ENCODE data around the gene PVALEF.

Gene PVALEF

GRCh38 chr17:81188491-81188840 is 23.2 kb downstream of the PVALEF start:
- Histone ChIP-seq H3K27ac (no peak overlapping the region), H3K36me3 (peaks cover 59% of the 10 kb centered on the region), H3K9me3 (no peaks in the 10 kb centered on the region), H4K20me1 (no peaks in the 10 kb centered on the region; the same call in 1 of the 2 replicates), H3K4me1 (peaks cover 8% of the 10 kb centered on the region; the same call in 1 of the 2 replicates), H3K4me2 (no peak overlapping the region), H3K9ac (no peak overlapping the region), H3K27me3 (peaks cover 9% of the 10 kb centered on the region; the same call in 1 of the 2 replicates), H3K4me3 (no peak overlapping the region)
- no peak for TF ChIP-seq Cebpa-rat (IDR thresholded peaks at IDR 0.05)

- no peak overlapping the region for H3K4me2 ChIP-seq
- H3K4me3 ChIP-seq = no peak overlapping the region
- peaks cover 8% of the 10 kb centered on the region; the same call in 1 of the 2 replicates for H3K4me1 ChIP-seq
- H3K27ac ChIP-seq = no peak overlapping the region
- H3K27me3 ChIP-seq = peaks cover 5% of the 10 kb centered on the region; the same call in 1 of the 2 replicates
- no peaks in the 10 kb centered on the region for H3K9me3 ChIP-seq
- H3K9ac ChIP-seq = no peak overlapping the region
- H4K20me1 ChIP-seq = no peaks in the 10 kb centered on the region; the same call in 1 of the 2 replicates
- H3K36me3 ChIP-seq = peaks cover 64% of the 10 kb centered on the region
- TF ChIP-seq Cebpa-rat (IDR thresholded peaks at IDR 0.05) = no peak
These were observed 23.7 kb downstream of the PVALEF start for GRCh38 chr17:81189016-81189415.

- no peak overlapping the region for H3K4me2 ChIP-seq
- no peaks in the 10 kb centered on the region for H3K27me3 ChIP-seq
- no peak overlapping the region for H3K9ac ChIP-seq
- H3K36me3 ChIP-seq = peaks cover 73% of the 10 kb centered on the region
- H3K27ac ChIP-seq = no peak overlapping the region
- no peak for TF ChIP-seq Cebpa-rat (IDR thresholded peaks at IDR 0.05)
- H3K4me3 ChIP-seq = no peak overlapping the region
- no peaks in the 10 kb centered on the region; the same call in 1 of the 2 replicates for H4K20me1 ChIP-seq
- H3K9me3 ChIP-seq = no peaks in the 10 kb centered on the region
- H3K4me1 ChIP-seq = peaks cover 8% of the 10 kb centered on the region; the same call in 1 of the 2 replicates
These were observed 24.6 kb downstream of the PVALEF start for GRCh38 chr17:81189670-81190530.

- Histone ChIP-seq H3K27ac (no peak overlapping the region), H3K27me3 (no peaks in the 10 kb centered on the region), H3K9ac (no peak overlapping the region), H3K36me3 (peaks cover 80% of the 10 kb centered on the region), H3K4me2 (no peak overlapping the region), H3K4me3 (no peak overlapping the region), H4K20me1 (no peaks in the 10 kb centered on the region; the same call in 1 of the 2 replicates), H3K4me1 (peaks cover 8% of the 10 kb centered on the region; the same call in 1 of the 2 replicates), H3K9me3 (no peaks in the 10 kb centered on the region)
- no peak for TF ChIP-seq Cebpa-rat (IDR thresholded peaks at IDR 0.05)
These were observed 25.3 kb downstream of the PVALEF start for GRCh38 chr17:81190591-81190990.

GRCh38 chr17:81191116-81191515 is 25.8 kb downstream of the PVALEF start:
- no peak for TF ChIP-seq Cebpa-rat (IDR thresholded peaks at IDR 0.05)
- H3K27ac ChIP-seq = no peak overlapping the region
- no peaks in the 10 kb centered on the region; the same call in 1 of the 2 replicates for H4K20me1 ChIP-seq
- peaks cover 85% of the 10 kb centered on the region for H3K36me3 ChIP-seq
- H3K4me3 ChIP-seq = no peak overlapping the region
- no peak overlapping the region for H3K9ac ChIP-seq
- peaks cover 8% of the 10 kb centered on the region; the same call in 1 of the 2 replicates for H3K4me1 ChIP-seq
- no peaks in the 10 kb centered on the region for H3K27me3 ChIP-seq
- H3K9me3 ChIP-seq = no peaks in the 10 kb centered on the region
- H3K4me2 ChIP-seq = no peak overlapping the region

GRCh38 chr17:81191646-81192045 is 26.3 kb downstream of the PVALEF start:
- Histone ChIP-seq H3K4me3 (no peak overlapping the region), H3K9me3 (no peaks in the 10 kb centered on the region), H3K27ac (no peak overlapping the region), H3K4me2 (no peak overlapping the region), H3K4me1 (peaks cover 8% of the 10 kb centered on the region; the same call in 1 of the 2 replicates), H3K9ac (no peak overlapping the region), H3K27me3 (no peaks in the 10 kb centered on the region), H4K20me1 (no peaks in the 10 kb centered on the region; the same call in 1 of the 2 replicates), H3K36me3 (peaks cover 91% of the 10 kb centered on the region)
- TF ChIP-seq Cebpa-rat (IDR thresholded peaks at IDR 0.05) = no peak

GRCh38 chr17:81192386-81193050 is 27.2 kb downstream of the PVALEF start:
- Histone ChIP-seq H3K4me2 (no peak overlapping the region), H3K4me3 (no peak overlapping the region), H3K9ac (no peak overlapping the region), H4K20me1 (no peaks in the 10 kb centered on the region; the same call in 1 of the 2 replicates), H3K9me3 (no peaks in the 10 kb centered on the region), H3K27ac (no peak overlapping the region), H3K27me3 (no peaks in the 10 kb centered on the region), H3K36me3 (peaks cover 96% of the 10 kb centered on the region), H3K4me1 (peaks cover 12% of the 10 kb centered on the region)
- no peak for TF ChIP-seq Cebpa-rat (IDR thresholded peaks at IDR 0.05)

- Histone ChIP-seq H3K27me3 (no peaks in the 10 kb centered on the region), H3K9me3 (no peaks in the 10 kb centered on the region), H3K4me2 (no peak overlapping the region), H3K27ac (no peak overlapping the region), H3K36me3 (peaks cover 97% of the 10 kb centered on the region), H3K4me1 (peaks cover 13% of the 10 kb centered on the region), H4K20me1 (no peaks in the 10 kb centered on the region), H3K9ac (no peak overlapping the region), H3K4me3 (no peak overlapping the region)
- TF ChIP-seq Cebpa-rat (IDR thresholded peaks at IDR 0.05) = no peak
These were observed 27.7 kb downstream of the PVALEF start for GRCh38 chr17:81193051-81193410.

- H3K4me2 ChIP-seq = no peak overlapping the region
- H3K27ac ChIP-seq = no peak overlapping the region
- no peak overlapping the region for H3K9ac ChIP-seq
- TF ChIP-seq Cebpa-rat (IDR thresholded peaks at IDR 0.05) = no peak
- no peaks in the 10 kb centered on the region for H4K20me1 ChIP-seq
- no peaks in the 10 kb centered on the region for H3K27me3 ChIP-seq
- no peaks in the 10 kb centered on the region for H3K9me3 ChIP-seq
- peaks cover 97% of the 10 kb centered on the region for H3K36me3 ChIP-seq
- H3K4me1 ChIP-seq = peaks cover 20% of the 10 kb centered on the region
- H3K4me3 ChIP-seq = no peak overlapping the region
These were observed 28.3 kb downstream of the PVALEF start for GRCh38 chr17:81193470-81194224.

Data from BLaER1 (cell line).